ENCODE results near the gene RPN2. TPM values are rescaled to one million over a fixed set of nuclear protein-coding genes. Genes with fewer than 3 reads are reported as not detected.
A peak's percentile ranks its signal among the peaks of the same experiment; 100 is the strongest.

RPN2 gene
- total RNA-seq, 1 donor from 2014 or later = 142 TPM

GRCh38 chr20:37243076-37243936, 64.2 kb downstream of the RPN2 start:
- no peak overlapping the region for H3K27ac Mint-ChIP-seq
- no peaks in the 10 kb centered on the region for H3K27me3 Mint-ChIP-seq (ENCODE audit: low read depth)
- TF ChIP-seq CTCF (IDR thresholded peaks at IDR 0.05; ENCODE audit: unreplicated experiment) = no peak
- no peak for DNase-seq (ENCODE audit: low spot score in 2 of 2, unreplicated experiment in 2 of 2)
- H3K4me3 Mint-ChIP-seq = no peak overlapping the region
- no peaks in the 10 kb centered on the region for H3K4me1 Mint-ChIP-seq
- no peaks in the 10 kb centered on the region for H3K9me3 Mint-ChIP-seq
- peaks cover 35% of the 10 kb centered on the region for H3K36me3 Mint-ChIP-seq

GRCh38 chr20:37243937-37244571, 64.9 kb downstream of the RPN2 start:
- H3K9me3 Mint-ChIP-seq = no peaks in the 10 kb centered on the region
- no peak for DNase-seq (ENCODE audit: low spot score in 2 of 2, unreplicated experiment in 2 of 2)
- no peak overlapping the region for H3K4me3 Mint-ChIP-seq
- peaks cover 32% of the 10 kb centered on the region for H3K36me3 Mint-ChIP-seq
- TF ChIP-seq CTCF (IDR thresholded peaks at IDR 0.05; ENCODE audit: unreplicated experiment) = no peak
- H3K27me3 Mint-ChIP-seq (ENCODE audit: low read depth) = no peaks in the 10 kb centered on the region
- no peaks in the 10 kb centered on the region for H3K4me1 Mint-ChIP-seq
- no peak overlapping the region for H3K27ac Mint-ChIP-seq

- H3K27me3 Mint-ChIP-seq (ENCODE audit: low read depth) = no peaks in the 10 kb centered on the region
- no peaks in the 10 kb centered on the region for H3K9me3 Mint-ChIP-seq
- H3K27ac Mint-ChIP-seq = no peak overlapping the region
- no peak for TF ChIP-seq CTCF (IDR thresholded peaks at IDR 0.05; ENCODE audit: unreplicated experiment)
- no peak for DNase-seq (ENCODE audit: low spot score in 2 of 2, unreplicated experiment in 2 of 2)
- no peaks in the 10 kb centered on the region for H3K4me1 Mint-ChIP-seq
- H3K4me3 Mint-ChIP-seq = no peak overlapping the region
- H3K36me3 Mint-ChIP-seq = peaks cover 30% of the 10 kb centered on the region
Measured at GRCh38 chr20:37244572-37244957, 65.4 kb downstream of the RPN2 start.

- no peaks in the 10 kb centered on the region for H3K27me3 Mint-ChIP-seq (ENCODE audit: low read depth)
- TF ChIP-seq CTCF (IDR thresholded peaks at IDR 0.05; ENCODE audit: unreplicated experiment) = no peak
- peak overlapping the region; percentile 33 for H3K27ac Mint-ChIP-seq
- no peaks in the 10 kb centered on the region for H3K4me1 Mint-ChIP-seq
- no peak overlapping the region for H3K4me3 Mint-ChIP-seq
- no peaks in the 10 kb centered on the region for H3K9me3 Mint-ChIP-seq
- no peak for DNase-seq (ENCODE audit: low spot score in 2 of 2, unreplicated experiment in 2 of 2)
- peaks cover 32% of the 10 kb centered on the region for H3K36me3 Mint-ChIP-seq
Measured at GRCh38 chr20:37245216-37246150, 66.4 kb downstream of the RPN2 start.

- H3K36me3 Mint-ChIP-seq = peaks cover 24% of the 10 kb centered on the region
- no peak overlapping the region for H3K27ac Mint-ChIP-seq
- no peaks in the 10 kb centered on the region for H3K9me3 Mint-ChIP-seq
- H3K4me1 Mint-ChIP-seq = no peaks in the 10 kb centered on the region
- no peaks in the 10 kb centered on the region for H3K27me3 Mint-ChIP-seq (ENCODE audit: low read depth)
- TF ChIP-seq CTCF (IDR thresholded peaks at IDR 0.05; ENCODE audit: unreplicated experiment) = no peak
- no peak overlapping the region for H3K4me3 Mint-ChIP-seq
- no peak for DNase-seq (ENCODE audit: low spot score in 2 of 2, unreplicated experiment in 2 of 2)
Measured at GRCh38 chr20:37246736-37247135, 67.6 kb downstream of the RPN2 start.

Measured in mesothelial cell of epicardium (in vitro differentiated cells).